ENCODE results near the gene PHF11.
"Not testable (repeated sequence)": the region's sequence is repeated elsewhere in the genome, so short reads cannot be mapped to it uniquely, and the experiment has no call there.

The PHF11 gene

DNA sequence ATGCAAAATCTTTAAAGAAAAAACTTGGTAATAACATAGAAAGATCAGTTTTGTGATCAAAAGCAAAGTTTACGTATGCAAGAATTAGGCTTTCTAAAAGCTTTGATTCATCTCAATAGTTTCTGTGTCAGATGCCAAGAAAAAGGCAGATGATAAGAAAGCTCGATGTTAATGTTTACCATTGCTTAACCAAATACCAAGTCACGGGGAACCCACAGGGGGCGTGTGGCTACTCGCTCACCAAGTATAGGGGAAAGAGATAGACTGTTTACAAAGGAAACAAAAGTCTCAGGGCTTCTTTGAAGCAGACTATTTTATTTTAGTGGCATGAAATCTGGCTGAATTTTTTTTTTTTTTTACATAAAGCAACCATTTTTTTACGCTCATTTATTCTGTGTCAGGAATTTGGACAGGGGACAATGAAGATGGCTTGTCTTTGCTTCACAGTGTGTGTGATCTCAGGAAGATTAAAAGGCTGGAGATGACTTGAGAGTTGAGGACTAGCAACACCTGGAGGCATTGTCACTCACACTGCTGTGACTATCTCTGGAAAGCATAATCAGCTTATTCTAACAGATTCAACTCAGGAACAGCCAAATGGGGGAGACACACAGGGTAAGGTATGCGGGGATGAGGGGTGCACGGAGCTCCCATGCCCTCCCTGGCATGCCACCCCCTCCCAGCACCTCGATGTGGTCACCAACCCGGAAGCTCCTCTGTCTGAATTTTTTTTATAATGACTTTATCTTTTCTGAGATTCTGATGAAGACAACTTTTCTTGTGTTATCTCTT, 64.7 kb downstream of the PHF11 start:
- no peak for DNase-seq (ENCODE audit: low spot score)
- TF ChIP-seq, protein P1, sequence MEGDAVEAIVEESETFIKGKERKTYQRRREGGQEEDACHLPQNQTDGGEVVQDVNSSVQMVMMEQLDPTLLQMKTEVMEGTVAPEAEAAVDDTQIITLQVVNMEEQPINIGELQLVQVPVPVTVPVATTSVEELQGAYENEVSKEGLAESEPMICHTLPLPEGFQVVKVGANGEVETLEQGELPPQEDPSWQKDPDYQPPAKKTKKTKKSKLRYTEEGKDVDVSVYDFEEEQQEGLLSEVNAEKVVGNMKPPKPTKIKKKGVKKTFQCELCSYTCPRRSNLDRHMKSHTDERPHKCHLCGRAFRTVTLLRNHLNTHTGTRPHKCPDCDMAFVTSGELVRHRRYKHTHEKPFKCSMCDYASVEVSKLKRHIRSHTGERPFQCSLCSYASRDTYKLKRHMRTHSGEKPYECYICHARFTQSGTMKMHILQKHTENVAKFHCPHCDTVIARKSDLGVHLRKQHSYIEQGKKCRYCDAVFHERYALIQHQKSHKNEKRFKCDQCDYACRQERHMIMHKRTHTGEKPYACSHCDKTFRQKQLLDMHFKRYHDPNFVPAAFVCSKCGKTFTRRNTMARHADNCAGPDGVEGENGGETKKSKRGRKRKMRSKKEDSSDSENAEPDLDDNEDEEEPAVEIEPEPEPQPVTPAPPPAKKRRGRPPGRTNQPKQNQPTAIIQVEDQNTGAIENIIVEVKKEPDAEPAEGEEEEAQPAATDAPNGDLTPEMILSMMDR (IDR thresholded peaks at IDR 0.05): no peak
- no peak overlapping the region for H3K27ac ChIP-seq
- H3K4me3 ChIP-seq: no peak overlapping the region

DNA sequence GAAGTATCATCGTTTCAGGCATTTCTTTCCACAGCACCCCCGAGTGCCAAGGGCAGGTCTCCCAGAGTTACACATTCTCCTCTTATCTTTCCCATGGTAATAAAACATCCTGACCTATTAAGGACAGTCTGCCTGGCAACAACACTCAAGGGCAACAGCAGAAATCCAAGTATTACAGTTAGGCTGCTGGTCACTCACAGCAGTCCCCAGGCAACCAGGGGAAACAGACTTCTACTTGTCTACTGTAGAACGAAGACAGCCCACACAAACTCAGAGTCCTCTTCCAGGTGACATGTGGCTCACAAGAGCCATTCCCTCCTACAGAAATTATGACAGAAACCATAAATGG, 65.3 kb downstream of the PHF11 start:
- H3K27ac ChIP-seq: no peak overlapping the region
- TF ChIP-seq, protein P1 (IDR thresholded peaks at IDR 0.05): no peak
- no peak for DNase-seq (ENCODE audit: low spot score)
- H3K4me3 ChIP-seq: no peak overlapping the region

DNA sequence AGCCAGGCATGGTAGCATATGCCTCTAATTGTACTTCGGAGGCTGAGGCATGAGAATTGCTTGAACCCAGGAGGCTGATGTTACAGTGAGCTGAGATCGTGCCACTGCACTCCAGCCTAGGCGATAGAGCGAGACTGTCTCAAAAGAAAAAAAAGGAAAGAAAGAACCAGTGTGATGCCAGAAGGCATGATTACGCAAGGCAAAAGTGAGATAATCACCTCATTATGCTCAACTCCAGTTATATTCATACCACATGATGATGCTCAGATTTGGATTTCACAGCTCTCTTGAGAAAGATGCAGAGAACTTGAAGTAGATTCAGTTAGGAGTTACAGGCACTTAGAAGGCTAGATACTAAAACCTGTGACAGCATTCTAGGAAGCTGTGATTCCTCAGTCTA, 67.8 kb downstream of the PHF11 start:
- DNase-seq (ENCODE audit: low spot score): no peak
- Histone ChIP-seq H3K27ac (no peak overlapping the region), H3K4me3 (no peak overlapping the region)
- TF ChIP-seq, protein P1 (IDR thresholded peaks at IDR 0.05): no peak

DNA sequence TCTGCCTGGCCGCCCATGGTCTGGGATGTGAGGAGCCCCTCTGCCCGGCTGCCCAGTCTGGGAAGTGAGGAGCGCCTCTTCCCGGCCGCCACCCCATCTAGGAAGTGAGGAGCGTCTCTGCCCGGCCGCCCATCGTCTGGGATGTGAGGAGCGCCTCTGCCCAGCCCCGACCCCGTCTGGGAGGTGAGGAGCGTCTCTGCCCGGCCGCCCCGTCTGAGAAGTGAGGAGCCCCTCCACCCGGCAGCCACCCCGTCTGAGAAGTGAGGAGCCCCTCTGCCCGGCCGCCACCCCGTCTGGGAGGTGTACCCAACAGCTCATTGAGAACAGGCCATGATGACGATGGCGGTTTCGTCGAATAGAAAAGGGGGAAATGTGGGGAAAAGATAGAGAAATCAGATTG, 69.7 kb downstream of the PHF11 start:
- H3K4me3 ChIP-seq; H3K27ac ChIP-seq; DNase-seq (ENCODE audit: low spot score): not testable (repeated sequence)

DNA sequence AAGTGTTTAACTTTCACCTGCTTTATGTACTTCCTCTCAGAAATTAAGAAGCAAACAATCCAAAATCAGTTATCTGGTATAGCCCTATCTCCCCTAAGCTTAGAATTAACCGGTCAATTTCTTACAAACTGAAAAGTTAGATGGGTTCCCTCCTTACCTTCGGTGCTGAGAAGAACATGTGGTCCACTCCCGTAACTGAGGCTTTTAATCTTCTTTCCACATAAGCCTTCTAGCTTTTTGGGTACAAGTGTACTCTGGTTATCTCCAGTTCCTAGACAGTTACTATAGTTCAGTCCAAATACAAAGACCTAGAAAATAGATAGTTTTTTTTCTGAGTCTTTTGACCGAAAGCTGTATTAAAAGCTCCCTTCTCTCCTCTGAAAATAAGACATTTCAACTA, 70.7 kb downstream of the PHF11 start:
- DNase-seq (ENCODE audit: low spot score): no peak
- TF ChIP-seq, protein P1 (IDR thresholded peaks at IDR 0.05): no peak
- H3K27ac ChIP-seq: no peak overlapping the region
- H3K4me3 ChIP-seq: no peak overlapping the region

DNA sequence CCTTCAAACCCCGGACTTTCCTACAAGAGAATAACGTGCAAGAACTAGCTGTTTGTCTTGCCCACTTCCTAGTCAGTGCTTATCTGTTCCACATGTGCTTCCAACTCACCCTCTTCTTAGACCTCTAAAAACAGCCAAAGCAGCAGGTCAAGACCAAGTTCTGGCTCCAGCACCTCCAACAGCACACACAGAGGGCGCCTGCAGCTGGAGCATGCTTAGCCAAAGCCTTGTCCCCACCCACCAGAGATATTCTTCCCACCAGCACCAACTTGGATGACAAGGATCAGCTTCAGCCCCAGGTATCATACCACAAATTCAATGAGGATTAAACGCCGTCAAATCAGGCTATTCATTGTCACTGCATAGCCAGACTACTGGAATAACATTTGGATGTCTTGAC, 71.7 kb downstream of the PHF11 start:
- TF ChIP-seq, protein P1 (IDR thresholded peaks at IDR 0.05): no peak

DNA sequence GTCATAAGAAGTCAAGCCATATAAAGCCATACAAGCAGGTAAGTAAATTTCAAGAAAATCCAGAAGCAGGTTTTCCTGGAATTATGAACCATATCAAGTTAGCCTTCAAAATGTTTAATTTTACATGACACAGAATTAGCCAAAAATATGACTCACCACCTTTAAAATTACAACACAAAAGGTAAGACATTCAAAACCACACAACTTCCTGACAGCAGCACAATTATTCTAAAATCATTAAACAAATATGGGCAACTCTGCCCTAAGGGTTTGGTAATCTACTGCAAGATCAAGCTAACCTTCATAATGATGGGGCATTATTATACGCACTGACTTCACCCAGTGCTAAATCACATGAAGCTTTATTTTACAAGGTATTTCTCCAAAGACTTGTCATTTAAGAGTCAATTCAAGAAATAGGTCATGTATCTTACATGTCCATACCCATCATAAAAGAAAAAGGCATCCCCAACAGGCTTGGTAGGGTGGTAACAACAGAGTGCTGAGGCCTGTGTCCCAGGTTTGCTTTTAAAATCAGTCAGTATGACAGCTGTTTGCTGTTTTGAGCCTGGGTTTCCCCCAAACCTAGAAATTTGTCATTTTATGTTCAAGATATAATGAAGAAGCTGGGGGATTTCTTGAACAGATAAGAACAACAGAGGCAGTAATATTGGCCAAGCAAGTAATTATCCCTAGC, 74.4 kb downstream of the PHF11 start:
- no peak for DNase-seq (ENCODE audit: low spot score)
- no peak overlapping the region for H3K27ac ChIP-seq
- TF ChIP-seq, protein P1 (IDR thresholded peaks at IDR 0.05): no peak
- no peak overlapping the region for H3K4me3 ChIP-seq

More for the DNA sequence above, 71.7 kb downstream of the PHF11 start:
- DNase-seq (ENCODE audit: low spot score): no peak
- no peak overlapping the region for H3K4me3 ChIP-seq
- no peak overlapping the region for H3K27ac ChIP-seq
